OCI-LY7 (cell line): Measurements from ENCODE around the gene ARHGEF38. TPM values are rescaled to one million over a fixed set of nuclear protein-coding genes. Genes with fewer than 3 reads are reported as not detected.

ENCODE experiments used
- BruUV-seq: library from RNA; stranded (reverse); fragments of 400-500 nt; replicated peaks from 2 replicates; lab custom pipeline; 2021; lab: Mats Ljungman, UMichigan
- CTCF ChIA-PET: fragments of 300-600 bp; sonication (Branson Sonifier 250); formaldehyde crosslinking; loops from one replicate; lab custom pipeline; 2022; ENCODE audit warnings: antibody characterized with exemption; ENCODE audit not compliant: unreplicated experiment; lab: Charles Lee
- POLR2A ChIA-PET: fragments of 300-600 bp; sonication (Branson Sonifier 250); formaldehyde crosslinking; loops from one replicate; lab custom pipeline; 2022; ENCODE audit warnings: antibody characterized with exemption; lab: Charles Lee
- DNase-seq: peaks from one replicate; pipeline ENCODE4 v3.0.0-alpha.2; 2015; ENCODE audit warnings: low spot score
- H2AFZ ChIP-seq: fragments of 200-600 bp; sonication (generic), shearing (Covaris generic); 2 replicates; pipeline ENCODE4 v1.6.1; 2014; ENCODE audit warnings: mild to moderate bottlenecking, antibody characterized with exemption, low read length, moderate library complexity
- H3K27ac ChIP-seq: fragments of 200-600 bp; sonication (generic); 2 replicates; pipeline ENCODE4 v1.5.1; 2014; ENCODE audit warnings: mixed run types, low read depth, mild to moderate bottlenecking, moderate library complexity, low read length, inconsistent platforms; ENCODE audit not compliant: poor library complexity, severe bottlenecking
- H3K36me3 ChIP-seq: fragments of 200-600 bp; sonication (generic); 2 replicates; pipeline ENCODE4 v1.6.1; 2014; ENCODE audit warnings: mild to moderate bottlenecking, antibody characterized with exemption, low read length, moderate library complexity, mixed read lengths; ENCODE audit not compliant: insufficient read depth
- H3K4me1 ChIP-seq: fragments of 200-600 bp; sonication (generic); 2 replicates; pipeline ENCODE4 v1.5.1; 2014; ENCODE audit warnings: mild to moderate bottlenecking, low read length; ENCODE audit not compliant: insufficient read depth, poor library complexity, severe bottlenecking
- H3K4me2 ChIP-seq: fragments of 200-600 bp; sonication (generic); 2 replicates; pipeline ENCODE4 v1.6.1; 2014; ENCODE audit warnings: mild to moderate bottlenecking, low read length
- H3K4me3 ChIP-seq: fragments of 200-600 bp; sonication (generic); 2 replicates; pipeline ENCODE4 v1.5.1; 2014; ENCODE audit warnings: mild to moderate bottlenecking, low read depth, low read length; ENCODE audit not compliant: poor library complexity, severe bottlenecking
- H3K79me2 ChIP-seq: fragments of 200-600 bp; sonication (generic); 2 replicates; pipeline ENCODE4 v1.6.1; 2016; ENCODE audit warnings: low read depth, mild to moderate bottlenecking, low read length, moderate library complexity, mixed read lengths; ENCODE audit not compliant: insufficient read depth
- H3K9me2 ChIP-seq: fragments of 200-600 bp; sonication (generic); 2 replicates; pipeline ENCODE4 v1.6.1; 2016; ENCODE audit warnings: mild to moderate bottlenecking, low read length, mixed read lengths; ENCODE audit not compliant: insufficient read depth
- H3K9me3 ChIP-seq: fragments of 200-600 bp; sonication (generic); 2 replicates; pipeline ENCODE4 v1.6.1; 2014; ENCODE audit warnings: mild to moderate bottlenecking, mixed run types, low read length, mixed read lengths
- H4K20me1 ChIP-seq: fragments of 200-600 bp; sonication (generic); 2 replicates; pipeline ENCODE4 v1.6.1; 2014; ENCODE audit warnings: mild to moderate bottlenecking, antibody characterized with exemption, low read length, moderate library complexity, mixed read lengths; ENCODE audit not compliant: insufficient read depth
- CTCF ChIP-seq: fragments of 200-600 bp; sonication (generic); conservative IDR thresholded peaks from 2 replicates; pipeline ENCODE4 v1.5.1; 2014; ENCODE audit warnings: mild to moderate bottlenecking, antibody characterized with exemption, low read length, moderate library complexity, mixed read lengths
- EZH2phosphoT487 ChIP-seq: fragments of 200-600 bp; sonication (generic); IDR thresholded peaks from 2 replicates; pipeline ENCODE4 v1.6.1; 2018; ENCODE audit warnings: low read depth, borderline replicate concordance, mild to moderate bottlenecking, mixed run types, antibody characterized with exemption, low read length, moderate library complexity, mixed read lengths
- intact Hi-C: fragments of 100-400 bp; cut with micrococcal nuclease; formaldehyde crosslinking; loops from one replicate; pipeline ENCODE4 v1.10.0; 2022; ENCODE audit not compliant: unreplicated experiment
- total RNA-seq, 2 experiments: library from RNA; depleted of rRNA in 1 of 2; stranded (reverse); fragments of >200 nt in 1 of 2; shearing (Covaris generic) in 1 of 2; gene quantifications; 2 replicates each; pipeline ENCODE4 v1.2.3, GENCODE V29; 2014 to 2022

Gene ARHGEF38
- total RNA-seq, 2 experiments from 2014 or later, result not detected

DNA sequence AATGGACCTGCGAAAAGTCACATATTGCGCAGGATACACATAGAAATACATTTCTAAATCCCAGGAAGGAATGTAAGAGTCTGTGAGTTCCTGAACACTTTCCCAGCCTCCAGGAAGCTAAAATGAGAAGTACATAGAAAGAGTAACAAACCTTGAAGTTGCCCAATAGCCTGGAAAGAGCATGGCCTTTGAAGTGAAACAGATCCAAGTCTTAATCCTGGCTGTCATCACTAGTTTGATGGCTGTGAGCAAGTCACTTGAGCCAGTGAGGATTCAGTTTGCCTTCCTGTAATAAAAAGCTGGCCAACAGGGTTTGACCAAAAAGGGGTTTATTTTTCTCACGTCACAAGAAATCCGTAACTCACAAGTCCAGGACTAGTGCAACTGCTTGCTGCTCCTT, 69.8 kb downstream of the ARHGEF38 start:
- H3K36me3 ChIP-seq, result no peaks in the 10 kb centered on the region

DNA sequence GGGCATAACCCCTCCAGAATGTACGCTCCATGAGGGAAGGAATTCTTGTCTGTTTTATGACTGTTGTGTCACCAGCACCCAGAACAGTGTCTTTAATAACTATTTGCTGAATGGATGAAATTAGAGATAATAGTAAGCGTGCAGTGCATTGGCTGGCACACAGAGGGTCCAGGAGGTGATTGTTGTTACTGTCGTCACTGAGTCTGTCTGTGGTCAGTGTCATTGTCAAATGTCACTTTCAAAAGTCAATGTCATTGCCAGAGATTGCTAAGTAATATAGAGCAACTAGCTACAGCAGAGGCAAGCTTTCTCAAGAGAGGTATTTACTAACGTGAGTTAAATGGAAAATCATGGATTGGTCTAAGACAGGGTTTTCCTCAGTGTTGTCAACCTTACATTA, 70.7 kb downstream of the ARHGEF38 start:
- no peaks in the 10 kb centered on the region for H3K4me1 ChIP-seq
- H3K9me3 ChIP-seq, result no peaks in the 10 kb centered on the region
- intact Hi-C loops, result no loop called here
- no peaks in the 10 kb centered on the region for H3K36me3 ChIP-seq
- BruUV-seq, result no TSS peak
- TF ChIP-seq EZH2phosphoT487 (no peak), CTCF (no peak)
- CTCF ChIA-PET, result no interaction called here
- POLR2A ChIA-PET, result no interaction called here
- no peak overlapping the region for H3K27ac ChIP-seq
- H3K4me3 ChIP-seq, result no peak overlapping the region
- H3K9me2 ChIP-seq, result no peaks in the 10 kb centered on the region
- no peak for DNase-seq
- no peak overlapping the region for H2AFZ ChIP-seq
- no peaks in the 10 kb centered on the region for H4K20me1 ChIP-seq
- no peaks in the 10 kb centered on the region for H3K79me2 ChIP-seq
- H3K4me2 ChIP-seq, result no peak overlapping the region

More for the DNA sequence above, 69.8 kb downstream of the ARHGEF38 start:
- POLR2A ChIA-PET, result interaction anchor here (1.1 kb wide), 1 partner anchor 37 kb away, joined by 3 read pairs; no protein-coding TSS in a partner anchor
- Histone ChIP-seq H4K20me1 (no peaks in the 10 kb centered on the region), H2AFZ (no peak overlapping the region), H3K9me2 (no peaks in the 10 kb centered on the region), H3K4me1 (no peaks in the 10 kb centered on the region), H3K79me2 (no peaks in the 10 kb centered on the region), H3K4me3 (no peak overlapping the region), H3K9me3 (no peaks in the 10 kb centered on the region), H3K4me2 (no peak overlapping the region), H3K27ac (no peak overlapping the region)
- BruUV-seq, result no TSS peak
- no peak for DNase-seq
- CTCF ChIA-PET, result no interaction called here
- TF ChIP-seq CTCF (no peak), EZH2phosphoT487 (no peak)
- intact Hi-C loops, result no loop called here

- Histone ChIP-seq H3K36me3 (no peaks in the 10 kb centered on the region), H3K4me2 (no peak overlapping the region), H3K9me3 (no peaks in the 10 kb centered on the region), H3K9me2 (no peaks in the 10 kb centered on the region), H3K79me2 (no peaks in the 10 kb centered on the region), H3K27ac (no peak overlapping the region), H2AFZ (no peak overlapping the region), H3K4me1 (no peaks in the 10 kb centered on the region), H4K20me1 (no peaks in the 10 kb centered on the region), H3K4me3 (no peak overlapping the region)
- BruUV-seq, result no TSS peak
- CTCF ChIA-PET, result interaction anchor here (0.6 kb wide), 1 partner anchor 71 kb away, joined by 6 read pairs; no protein-coding TSS in a partner anchor
- no peak for DNase-seq
- intact Hi-C loops, result no loop called here
- TF ChIP-seq EZH2phosphoT487 (no peak), CTCF (no peak)
- POLR2A ChIA-PET, result interaction anchor here (0.6 kb wide), 1 partner anchor 16 kb away, joined by 3 read pairs; no protein-coding TSS in a partner anchor
Measured at GRCh38 chr4:105624530-105624929, 72.1 kb downstream of the ARHGEF38 start.
